ENCODE data around the gene CBX4. TPM values are rescaled to one million over a fixed set of nuclear protein-coding genes. Genes with fewer than 3 reads are reported as not detected.

The CBX4 gene
- total and polyA plus RNA-seq, 2 of the 13 experiments (the other 11 are each of a cell fraction or from before 2014, with no cell fraction given), result 25.8 to 50.8 TPM

- no peak for TF ChIP-seq NFATC3 (CRISPR knock-in tag; IDR thresholded peaks at IDR 0.05)
- peak; percentile 76; the same call in 1 of the 2 replicates for TF ChIP-seq CEBPB (IDR thresholded peaks at IDR 0.05; ENCODE audit: borderline replicate concordance, low read depth, low read length)
- TF ChIP-seq PAX8 (CRISPR knock-in tag; IDR thresholded peaks at IDR 0.05; ENCODE audit: borderline replicate concordance), result no peak
- no peak for TF ChIP-seq SUZ12 (IDR thresholded peaks at IDR 0.05; ENCODE audit: low read depth, low read length)
- TF ChIP-seq ARNT (IDR thresholded peaks at IDR 0.05), result no peak
- TF ChIP-seq ZSCAN5A (CRISPR knock-in tag; IDR thresholded peaks at IDR 0.05; ENCODE audit: borderline replicate concordance), result 0 out of 2 replicates have a peak, but pooled peaks have one; percentile 41
- TF ChIP-seq AHR (CRISPR knock-in tag; IDR thresholded peaks at IDR 0.05), result 0 out of 2 replicates have a peak, but pooled peaks have one; percentile 6
- TF ChIP-seq ZNF770 (CRISPR knock-in tag; IDR thresholded peaks at IDR 0.05), result no peak
- TF ChIP-seq BORCS8-MEF2B (CRISPR knock-in tag; IDR thresholded peaks at IDR 0.05), result 0 out of 2 replicates have a peak, but pooled peaks have one; percentile 30
- no peak for TF ChIP-seq ZNF20 (CRISPR knock-in tag; IDR thresholded peaks at IDR 0.05)
- no peak for TF ChIP-seq ZNF225 (CRISPR knock-in tag; IDR thresholded peaks at IDR 0.05)
- TF ChIP-seq SP1 (IDR thresholded peaks at IDR 0.05), result no peak
- TF ChIP-seq SP1 (CRISPR knock-in tag; IDR thresholded peaks at IDR 0.05), result 0 out of 2 replicates have a peak, but pooled peaks have one; percentile 12
- no peak for TF ChIP-seq PTBP1 (IDR thresholded peaks at IDR 0.05; ENCODE audit: low read depth, low read length, poor library complexity, severe bottlenecking)
- no peak for TF ChIP-seq TEAD2 (CRISPR knock-in tag; IDR thresholded peaks at IDR 0.05)
- TF ChIP-seq JUND (CRISPR knock-in tag; IDR thresholded peaks at IDR 0.05), result no peak
- no peak for TF ChIP-seq PBX2 (CRISPR knock-in tag; IDR thresholded peaks at IDR 0.05)
- TF ChIP-seq GMEB1 (CRISPR knock-in tag; IDR thresholded peaks at IDR 0.05; ENCODE audit: borderline replicate concordance), result no peak
- no peak for TF ChIP-seq ZNF17 (CRISPR knock-in tag; IDR thresholded peaks at IDR 0.05)
- TF ChIP-seq ZNF441 (CRISPR knock-in tag; IDR thresholded peaks at IDR 0.05; ENCODE audit: borderline replicate concordance), result no peak
- TF ChIP-seq ZNF570 (CRISPR knock-in tag; IDR thresholded peaks at IDR 0.05; ENCODE audit: borderline replicate concordance), result no peak
- TF ChIP-seq PLSCR1 (CRISPR knock-in tag; IDR thresholded peaks at IDR 0.05; ENCODE audit: borderline replicate concordance), result no peak
- no peak for TF ChIP-seq NFRKB (IDR thresholded peaks at IDR 0.05)
- no peak for TF ChIP-seq KLF9 (CRISPR knock-in tag; IDR thresholded peaks at IDR 0.05; ENCODE audit: low read depth)
- no peak for TF ChIP-seq ZNF547 (CRISPR knock-in tag; IDR thresholded peaks at IDR 0.05)
- TF ChIP-seq ZNF572 (CRISPR knock-in tag; IDR thresholded peaks at IDR 0.05), result no peak
- peak; percentile 12; the same call in 1 of the 2 replicates for TF ChIP-seq RBFOX2 (IDR thresholded peaks at IDR 0.05; ENCODE audit: low read depth, low read length)
Measured at GRCh38 chr17:79836510-79836971, 2.7 kb downstream of the CBX4 start (continued).
